CD14-positive monocyte (primary cell): ENCODE data around the gene LBHD2. TPM values are rescaled to one million over a fixed set of nuclear protein-coding genes. Genes with fewer than 3 reads are reported as not detected.

Experiments used
- DNase-seq, 3 donors: peaks; one replicate each; pipeline ENCODE4 v3.0.0-alpha.2; 2011 to 2022
- H2AFZ ChIP-seq: 2 replicates; pipeline ENCODE4 v1.6.0; 2012; ENCODE audit warnings: mild to moderate bottlenecking, low read depth, low read length, inconsistent platforms; ENCODE audit not compliant: insufficient read depth, poor library complexity, severe bottlenecking
- H3K27ac ChIP-seq, 2 donors: 1 replicate in 1 of 2; 2 replicates in 1 of 2; pipeline ENCODE4 v1.5.1; 2012 to 2013; ENCODE audit warnings: low read length in 2 of 2, control low read depth in 1 of 2, inconsistent platforms in 1 of 2, low read depth in 1 of 2, mild to moderate bottlenecking in 1 of 2
- H3K27me3 ChIP-seq, 2 donors: one replicate each; pipeline versions ENCODE4 v1.6.0 to v1.6.1; 2011 to 2013; ENCODE audit warnings: low read length in 2 of 2; ENCODE audit not compliant: control insufficient read depth in 2 of 2, insufficient read depth in 2 of 2
- H3K36me3 ChIP-seq, 2 donors: replicated peaks in 1 of 2; 1 replicate in 1 of 2; 2 replicates in 1 of 2; pipeline versions ENCODE4 v1.5.1 to v1.6.1; 2012 to 2013; ENCODE audit warnings: low read length in 2 of 2, control low read depth in 1 of 2, inconsistent platforms in 1 of 2, mild to moderate bottlenecking in 1 of 2; ENCODE audit not compliant: insufficient read depth in 2 of 2, control insufficient read depth in 1 of 2
- H3K4me1 ChIP-seq, 2 donors: 1 replicate in 1 of 2; 2 replicates in 1 of 2; pipeline versions ENCODE4 v1.5.1 to v1.6.1; 2012 to 2013; ENCODE audit warnings: low read length in 2 of 2, control low read depth in 1 of 2, inconsistent platforms in 1 of 2, mild to moderate bottlenecking in 1 of 2, moderate library complexity in 1 of 2; ENCODE audit not compliant: insufficient read depth in 2 of 2, control insufficient read depth in 1 of 2
- H3K4me2 ChIP-seq: replicated peaks from 2 replicates; pipeline ENCODE3; 2012; ENCODE audit warnings: low read length, moderate library complexity, mild to moderate bottlenecking; ENCODE audit not compliant: poor library complexity, severe bottlenecking; ENCODE audit errors: extremely low read depth
- H3K4me3 ChIP-seq, 3 experiments: fragments of 200-600 bp in 1 of 3; sonication (generic) in 1 of 3; replicated peaks in 1 of 3; 1 replicate in 2 of 3; 2 replicates in 1 of 3; pipeline ENCODE4 v1.5.1; 2011 to 2013; ENCODE audit warnings: low read length in 3 of 3, mild to moderate bottlenecking in 3 of 3, control low read depth in 2 of 3, low read depth in 2 of 3, inconsistent platforms in 1 of 3, moderate library complexity in 1 of 3
- H3K79me2 ChIP-seq: 2 replicates; pipeline ENCODE4 v1.6.0; 2012; ENCODE audit warnings: mild to moderate bottlenecking, control low read depth, inconsistent platforms, low read length, moderate library complexity; ENCODE audit not compliant: insufficient read depth
- H3K9ac ChIP-seq: 2 replicates; pipeline ENCODE4 v1.6.0; 2017; ENCODE audit warnings: low read length, mild to moderate bottlenecking; ENCODE audit not compliant: insufficient read depth, poor library complexity, severe bottlenecking
- H3K9me3 ChIP-seq, 2 donors: replicated peaks in 1 of 2; 1 replicate in 1 of 2; 2 replicates in 1 of 2; pipeline versions ENCODE4 v1.5.1 to v1.6.1; 2012 to 2013; ENCODE audit warnings: low read length in 2 of 2, control low read depth in 1 of 2; ENCODE audit not compliant: control insufficient read depth in 1 of 2, insufficient read depth in 1 of 2
- H4K20me1 ChIP-seq: 2 replicates; pipeline ENCODE4 v1.6.0; 2012; ENCODE audit warnings: mild to moderate bottlenecking, low read length, control low read depth, moderate library complexity; ENCODE audit not compliant: insufficient read depth
- H3K27ac Mint-ChIP-seq, 7 donors: one replicate each; pipeline ENCODE4 v1.8.0; 2020; ENCODE audit warnings: mild to moderate bottlenecking in 7 of 7, mixed read lengths in 7 of 7, moderate library complexity in 6 of 7, inconsistent platforms in 2 of 7
- H3K27me3 Mint-ChIP-seq, 3 donors: one replicate each; pipeline ENCODE4 v1.8.0; 2021 to 2022; ENCODE audit warnings: low read depth in 3 of 3, mild to moderate bottlenecking in 3 of 3, mixed read lengths in 3 of 3, moderate library complexity in 3 of 3, inconsistent platforms in 1 of 3
- H3K36me3 Mint-ChIP-seq, 2 donors: one replicate each; pipeline ENCODE4 v1.8.0; 2020; ENCODE audit warnings: mixed read lengths in 2 of 2, inconsistent platforms in 1 of 2, mild to moderate bottlenecking in 1 of 2
- H3K4me1 Mint-ChIP-seq: one replicate; pipeline ENCODE4 v1.8.0; 2020; ENCODE audit warnings: mild to moderate bottlenecking, mixed read lengths
- H3K4me3 Mint-ChIP-seq, 2 donors: one replicate each; pipeline ENCODE4 v1.8.0; 2020; ENCODE audit warnings: mild to moderate bottlenecking in 2 of 2, mixed read lengths in 2 of 2, moderate library complexity in 1 of 2
- H3K9me3 Mint-ChIP-seq, 7 donors: one replicate each; pipeline ENCODE4 v1.8.0; 2020 to 2022; ENCODE audit warnings: mixed read lengths in 7 of 7, mild to moderate bottlenecking in 6 of 7, moderate library complexity in 6 of 7, inconsistent platforms in 2 of 7
- WGBS: methylation state at CpG from one replicate; pipeline ENCODE4 v1.1.5; 2013; ENCODE audit warnings: missing lambda C conversion rate; ENCODE audit not compliant: insufficient coverage; 5-methylcytosine and 5-hydroxymethylcytosine counted together
- intact Hi-C, 2 donors: fragments of 100-400 bp; cut with micrococcal nuclease; formaldehyde crosslinking; loops; one replicate each; pipeline versions ENCODE4 v1.15.0 to v1.15.1; 2023
- polyA plus RNA-seq, 3 donors: library from polyadenylated mRNA; depleted of rRNA in 1 of 3; unstranded in 2 of 3; stranded (reverse) in 1 of 3; fragments of 300-500 nt in 2 of 3; fragments of >200 nt in 1 of 3; fragmentation: Illumina TruSeq in 2 of 3; gene quantifications; 1 replicate in 2 of 3; 2 replicates in 1 of 3; pipeline ENCODE4 v1.2.3, GENCODE V29; 2012 to 2021
- TF ChIP-seq, protein P1 (sequence below): fragments of 200-600 bp; IDR thresholded peaks from one replicate; pipeline ENCODE4 v1.8.0; 2022; ENCODE audit warnings: antibody characterized with exemption, mild to moderate bottlenecking

LBHD2 gene
- polyA plus RNA-seq, 3 donors = not detected

- peaks cover 0 to 1% (median 0%) of the 10 kb centered on the region in 3 donors for H3K27me3 Mint-ChIP-seq
- WGBS = 96% methylated on average over 9 of the region's 9 CpGs
- H4K20me1 ChIP-seq = peaks cover 97% of the 10 kb centered on the region
- H2AFZ ChIP-seq = no peak overlapping the region
- no peak overlapping the region for H3K4me2 ChIP-seq
- DNase-seq = no peak
- H3K4me3 ChIP-seq = no peak overlapping the region
- peaks cover 89 to 96% of the 10 kb centered on the region in 2 donors for H3K36me3 Mint-ChIP-seq
- peaks cover 48% of the 10 kb centered on the region for H3K79me2 ChIP-seq
- H3K27ac Mint-ChIP-seq = peak overlapping the region in 2 of 7 donors; percentile 74 to 82
- H3K9ac ChIP-seq = no peak overlapping the region
- H3K9me3 Mint-ChIP-seq = no peaks in the 10 kb centered on the region
- intact Hi-C loops = no loop called here
- no peaks in the 10 kb centered on the region for H3K9me3 ChIP-seq
- TF ChIP-seq, protein P1, sequence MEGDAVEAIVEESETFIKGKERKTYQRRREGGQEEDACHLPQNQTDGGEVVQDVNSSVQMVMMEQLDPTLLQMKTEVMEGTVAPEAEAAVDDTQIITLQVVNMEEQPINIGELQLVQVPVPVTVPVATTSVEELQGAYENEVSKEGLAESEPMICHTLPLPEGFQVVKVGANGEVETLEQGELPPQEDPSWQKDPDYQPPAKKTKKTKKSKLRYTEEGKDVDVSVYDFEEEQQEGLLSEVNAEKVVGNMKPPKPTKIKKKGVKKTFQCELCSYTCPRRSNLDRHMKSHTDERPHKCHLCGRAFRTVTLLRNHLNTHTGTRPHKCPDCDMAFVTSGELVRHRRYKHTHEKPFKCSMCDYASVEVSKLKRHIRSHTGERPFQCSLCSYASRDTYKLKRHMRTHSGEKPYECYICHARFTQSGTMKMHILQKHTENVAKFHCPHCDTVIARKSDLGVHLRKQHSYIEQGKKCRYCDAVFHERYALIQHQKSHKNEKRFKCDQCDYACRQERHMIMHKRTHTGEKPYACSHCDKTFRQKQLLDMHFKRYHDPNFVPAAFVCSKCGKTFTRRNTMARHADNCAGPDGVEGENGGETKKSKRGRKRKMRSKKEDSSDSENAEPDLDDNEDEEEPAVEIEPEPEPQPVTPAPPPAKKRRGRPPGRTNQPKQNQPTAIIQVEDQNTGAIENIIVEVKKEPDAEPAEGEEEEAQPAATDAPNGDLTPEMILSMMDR = no peak
- H3K27me3 ChIP-seq = no peaks in the 10 kb centered on the region
- peaks cover 94 to 95% of the 10 kb centered on the region in 2 donors for H3K36me3 ChIP-seq
- peaks cover 13 to 48% of the 10 kb centered on the region in 2 donors for H3K4me1 ChIP-seq
- H3K4me1 Mint-ChIP-seq = peaks cover 30% of the 10 kb centered on the region
- no peak overlapping the region for H3K27ac ChIP-seq
- H3K4me3 Mint-ChIP-seq = peak overlapping the region in 1 of 2 donors; percentile 47
Measured at GRCh38 chr14:103131580-103131979, 47.6 kb downstream of the LBHD2 start.

GRCh38 chr14:103132381-103133209 is 48.6 kb downstream of the LBHD2 start:
- Histone ChIP-seq H3K9me3 (no peaks in the 10 kb centered on the region), H2AFZ (no peak overlapping the region), H4K20me1 (peaks cover 100% of the 10 kb centered on the region), H3K27ac (no peak overlapping the region), H3K79me2 (peaks cover 41% of the 10 kb centered on the region), H3K9ac (no peak overlapping the region), H3K4me2 (no peak overlapping the region), H3K36me3 (peaks cover 91 to 97% of the 10 kb centered on the region in 2 donors), H3K27me3 (no peaks in the 10 kb centered on the region), H3K4me3 (no peak overlapping the region), H3K4me1 (peaks cover 16 to 51% of the 10 kb centered on the region in 2 donors)
- intact Hi-C loops = no loop called here
- no peaks in the 10 kb centered on the region for H3K9me3 Mint-ChIP-seq
- peaks cover 36% of the 10 kb centered on the region for H3K4me1 Mint-ChIP-seq
- no peak overlapping the region for H3K4me3 Mint-ChIP-seq
- TF ChIP-seq, protein P1 = no peak
- peak overlapping the region in 3 of 7 donors; percentile 37 to 68 (median 66) for H3K27ac Mint-ChIP-seq
- 90% methylated on average over 36 of the region's 39 CpGs for WGBS
- DNase-seq = peak in 1 of 3 donors; percentile 44
- peaks cover 92 to 97% of the 10 kb centered on the region in 2 donors for H3K36me3 Mint-ChIP-seq
- peaks cover 0 to 3% (median 2%) of the 10 kb centered on the region in 3 donors for H3K27me3 Mint-ChIP-seq
